GM20000 (cell line): ENCODE data around the gene PCDHB1.

Experiments
- DNase-seq: peaks from one replicate; pipeline ENCODE4 v3.0.0; 2012; ENCODE audit warnings: low spot score
- CTCF ChIP-seq: IDR thresholded peaks from 2 replicates; pipeline ENCODE4 v1.5.1; 2012; ENCODE audit warnings: mild to moderate bottlenecking, control low read depth; ENCODE audit errors: extremely low read depth, missing control alignments

Gene PCDHB1

GRCh38 chr5:141105350-141105749 is 54.2 kb downstream of the PCDHB1 start:
- no peak for TF ChIP-seq CTCF
- no peak for DNase-seq
